ENCODE measurements around the gene USP54.

Gene USP54

GRCh38 chr10:73522263-73522662 lies 68.9 kb downstream of the USP54 start:
- no peak for DNase-seq

- no peak for DNase-seq
These were observed 71.8 kb downstream of the USP54 start for GRCh38 chr10:73519336-73519735.

GRCh38 chr10:73517166-73517888 lies 73.8 kb downstream of the USP54 start:
- no peak for DNase-seq

- DNase-seq, result no peak
These were observed 78.9 kb downstream of the USP54 start for GRCh38 chr10:73512207-73512743.

GRCh38 chr10:73509695-73510094 lies 81.4 kb downstream of the USP54 start:
- no peak for DNase-seq

- no peak for DNase-seq
These were observed 84.7 kb downstream of the USP54 start for GRCh38 chr10:73506491-73506890.

GRCh38 chr10:73506074-73506473 lies 85.1 kb downstream of the USP54 start:
- no peak for DNase-seq

- DNase-seq, result no peak
These were observed 88.1 kb downstream of the USP54 start for GRCh38 chr10:73503037-73503436.

GRCh38 chr10:73501651-73502050 lies 89.5 kb downstream of the USP54 start:
- no peak for DNase-seq

- DNase-seq, result no peak
These were observed 93.5 kb downstream of the USP54 start for GRCh38 chr10:73497623-73498022.

GRCh38 chr10:73495884-73496674 lies 95.1 kb downstream of the USP54 start, which contains the start of gene PPP3CB:
PPP3CB (minus strand) TSS chr10:73496024; CDS start chr10:73495889, 135 bp downstream.
- DNase-seq, result peak; percentile 91

- peak; percentile 91 for DNase-seq
These were observed 95.8 kb downstream of the USP54 start for GRCh38 chr10:73495226-73495883.

- DNase-seq, result no peak
These were observed 96.3 kb downstream of the USP54 start for GRCh38 chr10:73494877-73495225.

GRCh38 chr10:73494213-73494612 lies 96.9 kb downstream of the USP54 start:
- no peak for DNase-seq

GRCh38 chr10:73493781-73494180 lies 97.4 kb downstream of the USP54 start:
- no peak for DNase-seq

GRCh38 chr10:73486601-73487000 lies 104.5 kb downstream of the USP54 start:
- DNase-seq, result no peak

- DNase-seq, result no peak
These were observed 105.8 kb downstream of the USP54 start for GRCh38 chr10:73485320-73485719.

- DNase-seq, result no peak
These were observed 111.0 kb downstream of the USP54 start for GRCh38 chr10:73480158-73480557.

- no peak for DNase-seq
These were observed 112.5 kb downstream of the USP54 start for GRCh38 chr10:73478636-73479035.

GRCh38 chr10:73471226-73471625 lies 119.9 kb downstream of the USP54 start:
- DNase-seq, result no peak

GRCh38 chr10:73469579-73469978 lies 121.6 kb downstream of the USP54 start:
- DNase-seq, result no peak

- DNase-seq, result no peak
These were observed 123.9 kb downstream of the USP54 start for GRCh38 chr10:73467206-73467605.

GRCh38 chr10:73465978-73466726 lies 125.0 kb downstream of the USP54 start:
- DNase-seq, result no peak

Data from activated naive CD4-positive, alpha-beta T cell treated with Interleukin-2 at 50 U/mL for 16 hours (primary cell).